OCI-LY3 (cell line): ENCODE data around the gene EMC1.

Experiments used
- EZH2phosphoT487 ChIP-seq: fragments of 200-600 bp; shearing (Covaris generic); IDR thresholded peaks from 2 replicates; pipeline ENCODE4 v1.6.1; 2018; ENCODE audit warnings: antibody characterized with exemption, mixed run types, low read depth
- TF ChIP-seq, protein P1 (sequence below): fragments of 200-600, 300-600 bp; sonication (generic); IDR thresholded peaks from 2 replicates; pipeline ENCODE4 v1.5.1; 2014; ENCODE audit warnings: antibody characterized with exemption, low read length, low read depth

GRCh38 chr1:19251305-19252196, at the start of gene EMC1, which contains the start of gene MRTO4:
- TF ChIP-seq, protein P1, sequence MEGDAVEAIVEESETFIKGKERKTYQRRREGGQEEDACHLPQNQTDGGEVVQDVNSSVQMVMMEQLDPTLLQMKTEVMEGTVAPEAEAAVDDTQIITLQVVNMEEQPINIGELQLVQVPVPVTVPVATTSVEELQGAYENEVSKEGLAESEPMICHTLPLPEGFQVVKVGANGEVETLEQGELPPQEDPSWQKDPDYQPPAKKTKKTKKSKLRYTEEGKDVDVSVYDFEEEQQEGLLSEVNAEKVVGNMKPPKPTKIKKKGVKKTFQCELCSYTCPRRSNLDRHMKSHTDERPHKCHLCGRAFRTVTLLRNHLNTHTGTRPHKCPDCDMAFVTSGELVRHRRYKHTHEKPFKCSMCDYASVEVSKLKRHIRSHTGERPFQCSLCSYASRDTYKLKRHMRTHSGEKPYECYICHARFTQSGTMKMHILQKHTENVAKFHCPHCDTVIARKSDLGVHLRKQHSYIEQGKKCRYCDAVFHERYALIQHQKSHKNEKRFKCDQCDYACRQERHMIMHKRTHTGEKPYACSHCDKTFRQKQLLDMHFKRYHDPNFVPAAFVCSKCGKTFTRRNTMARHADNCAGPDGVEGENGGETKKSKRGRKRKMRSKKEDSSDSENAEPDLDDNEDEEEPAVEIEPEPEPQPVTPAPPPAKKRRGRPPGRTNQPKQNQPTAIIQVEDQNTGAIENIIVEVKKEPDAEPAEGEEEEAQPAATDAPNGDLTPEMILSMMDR, result no peak
- no peak for TF ChIP-seq EZH2phosphoT487
